Effector memory CD8-positive, alpha-beta T cell (primary cell): Measurements from ENCODE around the gene AKR1C2.
A peak's percentile ranks its signal among the peaks of the same experiment; 100 is the strongest.
"Not testable (repeated sequence)": the region's sequence is repeated elsewhere in the genome, so short reads cannot be mapped to it uniquely, and the experiment has no call there.

Experiments used
- ATAC-seq: fragments of 150-1000 bp; cut with Tn5 transposase; replicated peaks from 2 replicates; pipeline ENCODE4 v1.10.0; 2021; ENCODE audit warnings: mild to moderate bottlenecking, moderate library complexity
- DNase-seq, 3 experiments: peaks; one replicate each; pipeline ENCODE4 v3.0.0; 2021
- H3K27ac Mint-ChIP-seq, 2 donors: one replicate each; pipeline ENCODE4 v1.8.0; 2022; ENCODE audit warnings: mild to moderate bottlenecking in 2 of 2, mixed read lengths in 2 of 2, moderate library complexity in 2 of 2
- H3K27me3 Mint-ChIP-seq, 2 donors: one replicate each; pipeline ENCODE4 v1.8.0; 2022; ENCODE audit warnings: mixed read lengths in 2 of 2
- H3K36me3 Mint-ChIP-seq: one replicate; pipeline ENCODE4 v1.8.0; 2022; ENCODE audit warnings: mild to moderate bottlenecking, moderate library complexity, mixed read lengths; ENCODE audit not compliant: insufficient read depth
- H3K4me1 Mint-ChIP-seq, 2 donors: one replicate each; pipeline ENCODE4 v1.8.0; 2022; ENCODE audit warnings: low read depth in 2 of 2, mixed read lengths in 2 of 2
- H3K4me3 Mint-ChIP-seq, 2 donors: one replicate each; pipeline ENCODE4 v1.8.0; 2022; ENCODE audit warnings: mild to moderate bottlenecking in 2 of 2, mixed read lengths in 2 of 2, moderate library complexity in 2 of 2
- H3K9me3 Mint-ChIP-seq, 2 donors: one replicate each; pipeline ENCODE4 v1.8.0; 2022; ENCODE audit warnings: mixed read lengths in 2 of 2

AKR1C2 gene

GRCh38 chr10:5018671-5019277 lies 15.1 kb upstream of the AKR1C2 start:
- not testable (repeated sequence) for DNase-seq, ATAC-seq, H3K36me3 Mint-ChIP-seq, H3K27ac Mint-ChIP-seq, H3K4me3 Mint-ChIP-seq, H3K4me1 Mint-ChIP-seq, H3K9me3 Mint-ChIP-seq
- H3K27me3 Mint-ChIP-seq, result peaks cover 4 to 25% of the 10 kb centered on the region in 2 donors

GRCh38 chr10:5018134-5018533 lies 14.5 kb upstream of the AKR1C2 start:
- no peaks in the 10 kb centered on the region for H3K36me3 Mint-ChIP-seq
- no peak overlapping the region for H3K4me3 Mint-ChIP-seq
- DNase-seq, result no peak
- ATAC-seq, result no peak
- no peak overlapping the region for H3K27ac Mint-ChIP-seq
- H3K4me1 Mint-ChIP-seq, result no peaks in the 10 kb centered on the region
- peaks cover 0 to 2% of the 10 kb centered on the region in 2 donors for H3K9me3 Mint-ChIP-seq
- H3K27me3 Mint-ChIP-seq, result peaks cover 0 to 18% of the 10 kb centered on the region in 2 donors

DNA sequence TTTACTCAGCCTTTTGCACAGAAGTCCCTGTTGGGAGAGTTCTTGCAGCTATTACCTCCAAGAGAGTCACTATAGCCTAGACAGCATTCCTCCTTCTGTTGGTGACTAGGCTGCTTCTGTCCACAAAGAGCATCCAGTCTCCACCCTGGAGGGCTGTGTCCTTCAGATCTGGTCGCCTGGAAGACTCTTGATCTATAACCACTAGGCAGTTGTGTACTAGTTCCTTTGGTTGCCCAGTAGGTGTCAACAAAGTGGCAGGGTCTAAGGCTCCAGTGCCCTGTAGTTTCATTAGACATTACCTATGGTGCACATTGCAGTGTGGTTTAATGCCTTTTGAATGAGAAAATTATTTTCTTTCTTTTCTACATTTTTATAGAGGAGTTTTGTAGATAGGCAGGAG lies 11.3 kb upstream of the AKR1C2 start:
- H3K27me3 Mint-ChIP-seq, result peaks cover 7 to 12% of the 10 kb centered on the region in 2 donors
- no peaks in the 10 kb centered on the region for H3K36me3 Mint-ChIP-seq
- DNase-seq (no peak), ATAC-seq (no peak)
- H3K4me1 Mint-ChIP-seq, result no peaks in the 10 kb centered on the region
- H3K27ac Mint-ChIP-seq, result no peak overlapping the region
- no peak overlapping the region for H3K4me3 Mint-ChIP-seq
- H3K9me3 Mint-ChIP-seq, result peaks cover 0 to 2% of the 10 kb centered on the region in 2 donors

DNA sequence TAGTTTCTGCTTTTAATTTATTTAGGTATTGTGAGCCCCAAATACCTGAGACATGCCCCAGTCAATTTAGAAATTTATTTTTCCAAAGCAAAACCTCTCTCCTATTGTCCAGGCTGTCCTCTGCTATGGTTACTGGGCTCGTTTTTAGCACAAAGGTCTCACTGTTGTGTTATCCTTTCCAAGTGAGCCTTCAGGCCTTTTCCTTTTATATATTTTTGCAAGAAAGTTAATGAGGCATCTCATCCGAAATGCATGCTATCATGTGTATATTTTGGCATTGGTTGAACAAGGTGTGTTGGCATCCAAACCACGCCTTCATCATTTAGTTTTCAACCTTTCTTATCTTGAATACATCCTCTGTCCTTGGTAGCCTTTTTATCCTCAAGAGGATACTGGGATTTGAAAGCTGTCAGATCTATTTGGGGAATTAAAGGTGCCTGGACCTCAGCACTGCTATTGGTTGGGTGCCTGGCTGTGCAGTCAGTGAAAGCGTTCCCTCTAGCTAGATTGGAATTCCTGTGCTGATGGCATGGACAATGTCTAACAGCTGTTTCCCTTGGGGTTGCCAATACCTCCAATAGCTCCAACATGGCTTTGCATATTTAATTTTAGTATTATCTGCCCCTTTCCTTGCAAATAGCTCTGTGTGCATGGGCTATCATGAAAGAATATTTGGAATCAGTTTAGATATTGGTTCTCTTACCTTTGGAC lies 10.7 kb upstream of the AKR1C2 start:
- not testable (repeated sequence) for H3K4me3 Mint-ChIP-seq, H3K36me3 Mint-ChIP-seq, ATAC-seq, H3K27ac Mint-ChIP-seq, DNase-seq, H3K4me1 Mint-ChIP-seq, H3K9me3 Mint-ChIP-seq
- peaks cover 7 to 12% of the 10 kb centered on the region in 2 donors for H3K27me3 Mint-ChIP-seq

- no peak for DNase-seq
- Mint-ChIP-seq H3K9me3 (peaks cover 0 to 2% of the 10 kb centered on the region in 2 donors), H3K4me1 (no peaks in the 10 kb centered on the region), H3K27ac (no peak overlapping the region), H3K4me3 (no peak overlapping the region), H3K27me3 (peaks cover 7 to 15% of the 10 kb centered on the region in 2 donors), H3K36me3 (no peaks in the 10 kb centered on the region)
- ATAC-seq, result no peak
Observed at GRCh38 chr10:5013385-5013784, 9.7 kb upstream of the AKR1C2 start.

GRCh38 chr10:5012595-5012994 lies 8.9 kb upstream of the AKR1C2 start:
- no peak overlapping the region for H3K4me3 Mint-ChIP-seq
- no peak overlapping the region for H3K27ac Mint-ChIP-seq
- H3K9me3 Mint-ChIP-seq, result peaks cover 0 to 2% of the 10 kb centered on the region in 2 donors
- ATAC-seq (no peak), DNase-seq (no peak)
- H3K36me3 Mint-ChIP-seq, result no peaks in the 10 kb centered on the region
- peaks cover 7 to 18% of the 10 kb centered on the region in 2 donors for H3K27me3 Mint-ChIP-seq
- no peaks in the 10 kb centered on the region for H3K4me1 Mint-ChIP-seq

DNA sequence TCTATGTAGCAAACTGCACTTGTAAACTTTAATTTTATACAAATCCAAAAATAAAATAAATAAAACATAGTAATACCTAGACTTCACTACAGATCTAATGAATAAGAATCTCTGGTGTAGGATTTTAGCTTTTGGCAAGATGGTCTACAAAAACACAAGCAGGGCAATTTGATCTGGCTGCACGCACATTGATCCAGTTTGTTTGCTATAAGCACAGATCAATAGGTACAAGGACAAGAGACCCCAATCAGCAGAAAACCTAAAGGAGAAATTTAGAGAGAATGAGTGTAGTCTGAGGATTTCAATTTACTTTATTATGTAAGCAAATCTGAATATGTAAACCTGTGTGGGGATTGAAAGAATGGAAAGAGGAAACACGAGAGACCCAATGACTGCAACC lies 7.7 kb upstream of the AKR1C2 start:
- not testable (repeated sequence) for DNase-seq, H3K4me1 Mint-ChIP-seq, H3K4me3 Mint-ChIP-seq, ATAC-seq, H3K36me3 Mint-ChIP-seq, H3K27ac Mint-ChIP-seq, H3K9me3 Mint-ChIP-seq
- H3K27me3 Mint-ChIP-seq, result peaks cover 7 to 18% of the 10 kb centered on the region in 2 donors

- H3K4me1 Mint-ChIP-seq, H3K9me3 Mint-ChIP-seq, ATAC-seq, DNase-seq, H3K36me3 Mint-ChIP-seq, H3K4me3 Mint-ChIP-seq, H3K27ac Mint-ChIP-seq, H3K27me3 Mint-ChIP-seq: not testable (repeated sequence)
Observed at GRCh38 chr10:5010043-5010442, 6.4 kb upstream of the AKR1C2 start.

- not testable (repeated sequence) for H3K27me3 Mint-ChIP-seq, H3K27ac Mint-ChIP-seq, H3K9me3 Mint-ChIP-seq, H3K36me3 Mint-ChIP-seq, H3K4me3 Mint-ChIP-seq, DNase-seq, H3K4me1 Mint-ChIP-seq, ATAC-seq
Observed at GRCh38 chr10:5008857-5009548, 5.3 kb upstream of the AKR1C2 start.

DNA sequence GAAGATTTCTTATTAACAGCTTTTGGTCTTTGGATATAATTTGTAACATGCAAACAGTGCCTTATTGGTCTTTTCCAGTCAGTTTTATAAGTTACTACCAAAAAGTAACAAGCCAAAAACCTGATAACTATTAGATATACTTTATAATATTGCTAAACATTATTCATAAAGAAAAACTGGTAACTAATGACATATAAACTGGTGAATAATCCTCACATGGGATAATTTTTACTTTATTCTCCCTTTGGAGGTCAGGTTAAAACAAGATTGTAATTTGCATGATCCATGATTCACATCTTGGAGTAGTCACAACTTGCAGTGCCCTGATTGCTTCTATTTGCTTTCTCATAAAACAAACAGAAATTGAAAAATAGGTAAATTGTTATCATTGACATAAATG lies 844 bp upstream of the AKR1C2 start:
- not testable (repeated sequence) for H3K4me3 Mint-ChIP-seq, H3K4me1 Mint-ChIP-seq, DNase-seq, H3K27ac Mint-ChIP-seq, H3K9me3 Mint-ChIP-seq, H3K36me3 Mint-ChIP-seq, ATAC-seq
- peaks cover 12 to 17% of the 10 kb centered on the region in 2 donors for H3K27me3 Mint-ChIP-seq

- not testable (repeated sequence) for ATAC-seq
- H3K27me3 Mint-ChIP-seq, result peaks cover 12 to 17% of the 10 kb centered on the region in 2 donors
Observed at GRCh38 chr10:5004030-5004385, 351 bp upstream of the AKR1C2 start.

DNA sequence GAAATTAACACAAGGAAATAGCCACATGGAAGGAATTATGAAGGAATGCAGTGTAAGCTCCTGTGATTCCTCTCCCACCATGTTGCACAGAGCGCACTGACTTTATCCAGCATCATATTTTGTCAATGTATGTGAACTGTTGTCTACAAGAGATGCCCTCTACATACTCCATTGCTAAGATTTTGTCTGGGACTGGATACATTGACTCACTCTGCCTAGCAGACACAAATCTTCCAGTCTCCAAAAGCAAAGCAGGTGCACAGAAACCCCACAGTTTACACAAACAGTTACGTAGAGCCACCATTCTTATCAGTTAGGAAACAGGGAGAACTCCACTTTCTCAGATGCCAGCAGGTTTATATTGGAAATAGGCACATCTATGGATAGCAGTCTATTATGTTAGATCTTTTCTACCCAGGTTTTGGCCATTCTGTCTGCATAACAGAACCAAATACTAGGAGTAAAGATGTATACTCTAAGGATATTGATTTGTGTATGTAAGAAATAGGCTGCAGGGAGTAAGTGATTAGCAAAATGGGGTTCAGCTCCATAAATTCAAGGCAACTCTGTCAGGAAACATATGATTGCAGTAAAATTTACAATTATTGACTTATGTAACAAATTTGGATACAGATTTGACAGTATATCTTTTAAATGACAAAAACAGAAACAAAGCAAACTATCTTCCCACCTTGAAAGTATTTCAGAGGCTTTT lies 1.5 kb downstream of the AKR1C2 start:
- Mint-ChIP-seq H3K27ac (peak overlapping the region in 1 of 2 donors; percentile 42), H3K4me1 (no peaks in the 10 kb centered on the region), H3K27me3 (peaks cover 12 to 18% of the 10 kb centered on the region in 2 donors), H3K36me3 (no peaks in the 10 kb centered on the region), H3K9me3 (no peaks in the 10 kb centered on the region), H3K4me3 (no peak overlapping the region)
- DNase-seq (no peak), ATAC-seq (no peak)

More at GRCh38 chr10:5004030-5004385, 351 bp upstream of the AKR1C2 start:
- not testable (repeated sequence) for H3K27ac Mint-ChIP-seq, H3K36me3 Mint-ChIP-seq, H3K4me3 Mint-ChIP-seq, H3K4me1 Mint-ChIP-seq, DNase-seq, H3K9me3 Mint-ChIP-seq

DNA sequence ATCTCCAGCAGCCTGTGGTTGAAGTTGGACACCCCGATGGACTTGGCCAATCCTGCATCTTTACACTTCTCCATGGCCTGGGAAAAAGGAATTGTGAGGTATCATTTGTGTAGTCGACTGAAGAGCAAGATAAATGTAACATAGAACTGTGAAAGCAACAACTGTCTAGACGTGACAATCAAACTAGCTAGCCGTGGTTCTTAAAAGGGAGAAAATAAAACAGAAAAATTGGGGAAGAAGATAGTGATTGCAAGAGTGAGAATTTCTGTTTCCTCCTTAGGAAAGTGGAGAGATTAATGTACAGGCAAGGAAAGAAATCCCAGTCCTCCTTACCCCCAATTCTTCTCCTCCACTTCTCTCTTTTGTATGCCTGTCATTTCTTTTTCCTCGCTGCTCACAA lies 5.0 kb downstream of the AKR1C2 start:
- no peak overlapping the region for H3K4me3 Mint-ChIP-seq
- no peak overlapping the region for H3K27ac Mint-ChIP-seq
- H3K9me3 Mint-ChIP-seq, result no peaks in the 10 kb centered on the region
- ATAC-seq (no peak), DNase-seq (no peak)
- H3K36me3 Mint-ChIP-seq, result no peaks in the 10 kb centered on the region
- H3K27me3 Mint-ChIP-seq, result peaks cover 12 to 18% of the 10 kb centered on the region in 2 donors
- no peaks in the 10 kb centered on the region for H3K4me1 Mint-ChIP-seq
